Myocyte (in vitro differentiated cells): Measurements from ENCODE around the gene AFF2. TPM values are rescaled to one million over a fixed set of nuclear protein-coding genes. Genes with fewer than 3 reads are reported as not detected.

Experiments used
- DNase-seq: peaks from one replicate; pipeline ENCODE4 v3.0.0-alpha.2; 2012; ENCODE audit warnings: low read depth
- total RNA-seq: library from RNA; depleted of rRNA; stranded (reverse); fragments of >200 nt; gene quantifications from 2 replicates; pipeline ENCODE4 v1.2.3, GENCODE V29; 2014

The AFF2 gene
- total RNA-seq, 1 donor from 2014 or later = 2.9 TPM

- no peak for DNase-seq
These were observed 501.9 kb downstream of the AFF2 start for GRCh38 chrX:149002320-149002719.

GRCh38 chrX:149003863-149004660, 503.6 kb downstream of the AFF2 start:
- peak; percentile 28 for DNase-seq

GRCh38 chrX:149004936-149005335, 504.5 kb downstream of the AFF2 start:
- DNase-seq = no peak

DNA sequence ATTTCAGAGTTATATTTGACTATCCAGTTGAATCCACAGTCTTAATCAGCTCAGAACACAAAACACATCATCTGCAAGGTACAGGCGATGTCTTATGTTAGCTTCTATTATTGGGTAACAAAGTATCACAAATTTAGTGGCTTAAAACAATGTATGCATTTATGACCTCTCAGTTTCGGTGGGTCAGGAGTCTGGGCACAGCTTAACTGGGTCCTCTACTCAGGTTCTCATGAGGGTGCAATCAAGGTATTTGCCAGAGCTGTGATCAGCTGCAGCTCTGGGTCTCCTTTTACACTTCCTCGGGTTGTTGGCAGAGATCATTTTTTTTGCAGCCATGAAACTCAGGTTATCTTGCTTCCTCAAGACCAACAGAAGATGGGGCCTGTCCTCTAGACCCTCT, 505.8 kb downstream of the AFF2 start:
- DNase-seq = no peak

DNA sequence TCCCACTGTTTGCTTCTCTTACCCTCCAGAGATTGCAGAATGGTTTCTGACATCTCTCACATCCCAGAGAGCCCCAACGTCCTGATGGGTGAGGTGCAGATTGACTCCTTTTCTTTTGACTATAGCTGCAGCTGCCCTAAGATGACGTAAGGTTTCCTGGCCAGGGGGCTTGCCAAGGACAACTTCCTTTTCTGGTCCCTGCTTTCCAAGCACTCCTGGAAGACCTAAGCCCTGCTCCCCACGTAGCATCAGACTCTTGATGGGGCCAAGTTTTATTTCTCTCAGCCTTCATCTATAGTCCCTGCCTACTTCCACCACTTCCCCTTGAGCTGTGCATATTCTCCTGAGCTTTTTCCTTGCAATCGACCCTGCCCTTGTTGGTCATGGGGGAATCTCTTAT, 507.0 kb downstream of the AFF2 start:
- no peak for DNase-seq

GRCh38 chrX:149010013-149010852, 509.8 kb downstream of the AFF2 start:
- no peak for DNase-seq

DNA sequence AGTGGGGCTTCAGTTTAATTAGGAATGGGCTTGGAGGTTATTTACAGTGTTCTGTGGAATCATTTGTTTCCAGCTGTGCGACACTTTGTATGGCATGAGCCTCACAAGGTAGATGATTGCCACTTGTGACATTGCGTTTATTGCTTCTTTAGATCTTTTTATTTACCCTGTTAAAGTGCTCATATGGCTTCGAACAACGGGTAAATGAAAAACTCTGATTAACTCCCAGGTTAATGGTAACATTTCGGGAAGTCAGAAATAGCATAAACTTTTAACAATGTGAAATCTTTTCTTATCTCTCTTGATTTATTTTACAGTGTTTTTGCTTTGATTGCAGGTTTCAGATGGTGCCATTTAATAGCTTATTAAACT, 510.4 kb downstream of the AFF2 start:
- no peak for DNase-seq

GRCh38 chrX:149013081-149013480, 512.7 kb downstream of the AFF2 start:
- DNase-seq = no peak

DNA sequence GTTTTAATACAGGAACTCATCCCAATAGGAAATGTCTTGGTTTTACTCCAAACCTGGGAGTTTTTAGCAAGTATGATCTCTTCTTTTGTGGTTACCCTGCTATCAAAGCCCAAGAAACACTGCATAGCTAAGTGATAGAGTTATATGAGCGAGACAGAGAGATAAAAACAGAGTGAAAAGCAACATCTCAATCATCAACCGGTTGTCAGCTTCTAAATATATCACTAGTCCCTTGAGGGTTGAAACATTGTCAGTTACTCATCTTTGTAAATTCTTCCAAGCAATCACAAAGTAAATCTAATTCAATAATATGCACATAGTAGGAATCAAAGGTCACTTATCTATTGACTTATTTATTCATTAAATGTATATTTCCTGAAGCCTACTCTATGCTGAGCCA, 520.7 kb downstream of the AFF2 start:
- peak; percentile 30 for DNase-seq

GRCh38 chrX:149022485-149022884, 522.1 kb downstream of the AFF2 start:
- no peak for DNase-seq

- DNase-seq = peak; percentile 5
These were observed 532.0 kb downstream of the AFF2 start for GRCh38 chrX:149032449-149032848.

DNA sequence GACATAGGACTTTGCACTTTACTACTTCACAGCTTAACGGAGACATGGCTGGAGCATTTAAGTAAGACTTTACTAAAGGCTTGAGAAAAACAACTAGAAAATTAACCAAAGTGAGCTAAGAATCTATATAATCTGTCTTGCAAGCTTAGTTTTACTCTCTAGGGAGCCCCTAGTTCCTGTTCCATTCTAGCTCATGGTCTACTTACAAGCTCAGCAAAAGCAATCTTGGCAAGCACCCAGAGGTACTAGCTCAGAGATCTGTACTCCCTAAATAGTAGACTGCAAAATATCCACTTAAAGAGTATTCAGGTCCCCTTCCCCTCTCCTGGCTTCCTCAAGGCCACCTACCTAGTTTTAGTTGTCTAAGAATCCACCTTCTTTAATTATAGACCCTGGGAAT, 535.7 kb downstream of the AFF2 start:
- DNase-seq = peak; percentile 3

DNA sequence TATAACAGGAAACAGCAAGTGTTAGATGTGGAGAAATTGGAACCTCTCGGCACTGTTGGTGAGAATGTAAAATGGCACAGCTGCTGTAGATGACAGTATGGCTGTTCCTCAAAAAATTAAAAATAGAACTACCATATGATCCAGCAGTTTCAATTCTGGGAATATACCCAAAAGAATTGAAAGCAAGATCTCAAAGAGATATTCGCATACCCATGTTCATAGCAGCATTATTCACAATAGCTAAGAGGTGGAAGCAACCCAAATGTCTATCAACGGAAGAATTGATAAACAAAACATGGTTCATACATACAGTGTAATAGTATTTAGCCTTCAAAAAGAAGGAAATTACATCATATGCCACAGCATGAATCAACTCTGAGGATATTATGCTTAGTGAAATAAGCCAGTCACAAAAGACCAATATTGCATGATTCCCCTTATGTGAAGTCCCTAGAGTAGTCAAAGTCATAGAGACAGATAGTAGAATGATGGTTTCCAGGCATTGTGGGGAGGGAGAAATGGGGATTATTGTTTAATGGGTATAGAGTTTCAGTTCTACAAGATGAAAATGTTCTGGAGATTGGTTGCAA, 537.0 kb downstream of the AFF2 start:
- DNase-seq = no peak

GRCh38 chrX:149039057-149039456, 538.6 kb downstream of the AFF2 start:
- DNase-seq = no peak

- DNase-seq = no peak
These were observed 540.6 kb downstream of the AFF2 start for GRCh38 chrX:149040873-149041535.

GRCh38 chrX:149043401-149043800, 543.0 kb downstream of the AFF2 start:
- DNase-seq = no peak

GRCh38 chrX:149044471-149044870, 544.1 kb downstream of the AFF2 start:
- no peak for DNase-seq

- DNase-seq = no peak
These were observed 545.3 kb downstream of the AFF2 start for GRCh38 chrX:149045645-149046210.
